ENCODE measurements around the gene COL4A2.

Gene COL4A2

DNA sequence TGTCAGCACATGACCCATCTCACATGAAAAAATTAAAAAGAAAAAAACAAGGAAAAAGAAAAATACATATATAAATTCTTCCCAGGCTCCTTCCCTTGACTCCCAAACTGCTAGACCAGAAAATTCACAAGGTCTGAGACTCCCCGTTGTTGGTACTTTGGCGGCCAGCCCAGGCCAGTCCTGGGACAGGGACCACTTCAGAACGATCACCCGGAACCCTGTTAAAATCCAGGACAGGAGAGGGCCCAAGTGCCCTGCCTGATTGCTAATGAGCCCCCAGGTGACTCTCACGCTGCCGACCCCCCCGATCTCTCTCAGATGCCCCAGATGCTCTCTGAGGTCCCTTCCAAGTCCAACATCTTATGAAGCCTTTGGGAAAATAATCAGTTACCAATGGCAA is 107.2 kb downstream of the COL4A2 start:
- H3K4me3 ChIP-seq (ENCODE audit: control insufficient read depth, low read depth, low read length) = no peak overlapping the region
- TF ChIP-seq CTCF (IDR thresholded peaks at IDR 0.05; ENCODE audit: control insufficient read depth, insufficient read depth, low read depth, low read length, missing control alignments) = no peak
- no peak for DNase-seq (ENCODE audit: low read depth)

GRCh38 chr13:110414931-110415330 is 107.8 kb downstream of the COL4A2 start:
- DNase-seq (ENCODE audit: low read depth) = no peak
- H3K4me3 ChIP-seq (ENCODE audit: control insufficient read depth, low read depth, low read length) = no peak overlapping the region
- no peak for TF ChIP-seq CTCF (IDR thresholded peaks at IDR 0.05; ENCODE audit: control insufficient read depth, insufficient read depth, low read depth, low read length, missing control alignments)

GRCh38 chr13:110415669-110416068 is 108.6 kb downstream of the COL4A2 start:
- no peak overlapping the region for H3K4me3 ChIP-seq (ENCODE audit: control insufficient read depth, low read depth, low read length)
- TF ChIP-seq CTCF (IDR thresholded peaks at IDR 0.05; ENCODE audit: control insufficient read depth, insufficient read depth, low read depth, low read length, missing control alignments) = no peak
- DNase-seq (ENCODE audit: low read depth) = no peak

- no peak overlapping the region for H3K4me3 ChIP-seq (ENCODE audit: control insufficient read depth, low read depth, low read length)
- no peak for DNase-seq (ENCODE audit: low read depth)
- no peak for TF ChIP-seq CTCF (IDR thresholded peaks at IDR 0.05; ENCODE audit: control insufficient read depth, insufficient read depth, low read depth, low read length, missing control alignments)
Observed at GRCh38 chr13:110416131-110417025, 109.3 kb downstream of the COL4A2 start.

DNA sequence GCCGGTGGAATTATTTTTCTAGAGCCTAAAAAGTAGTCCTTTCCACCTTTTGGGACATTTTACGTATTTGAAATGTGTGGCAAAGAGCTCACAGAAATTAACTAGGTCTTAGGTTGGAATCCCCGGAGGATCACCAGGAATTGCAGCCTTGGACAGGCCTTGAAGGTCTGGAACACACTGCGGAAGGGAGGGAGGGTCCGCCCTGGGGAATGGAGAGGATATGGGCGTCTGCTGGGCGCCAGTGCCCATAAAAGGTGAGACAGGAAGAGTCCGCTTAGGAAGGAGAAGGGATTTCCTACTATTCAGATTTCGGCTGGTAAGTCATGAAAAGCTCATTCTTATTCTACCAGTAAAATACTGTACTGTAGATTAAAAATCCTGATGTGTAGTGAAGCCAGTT is 111.9 kb downstream of the COL4A2 start:
- H3K4me3 ChIP-seq (ENCODE audit: control insufficient read depth, low read depth, low read length) = no peak overlapping the region
- TF ChIP-seq CTCF (IDR thresholded peaks at IDR 0.05; ENCODE audit: control insufficient read depth, insufficient read depth, low read depth, low read length, missing control alignments) = no peak
- no peak for DNase-seq (ENCODE audit: low read depth)

DNA sequence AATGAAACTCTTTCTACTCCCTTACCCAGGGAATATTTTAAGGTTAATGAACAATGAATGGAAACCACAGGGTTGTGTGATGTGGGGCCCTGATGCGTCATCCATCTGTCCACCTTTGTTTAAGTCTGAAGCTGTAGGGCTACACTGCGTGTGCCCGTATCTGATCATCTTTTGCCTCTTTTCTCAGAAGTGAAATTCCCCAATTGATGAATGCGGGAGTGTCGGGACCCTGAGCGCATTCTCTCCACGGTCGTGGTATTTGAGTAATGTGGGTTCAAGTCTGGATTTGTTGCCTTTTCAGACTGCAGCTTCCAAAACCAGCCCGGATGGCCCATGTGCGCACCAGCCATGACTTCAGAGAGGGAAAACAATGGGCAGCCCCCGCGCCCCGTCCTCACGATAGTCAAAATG is 112.3 kb downstream of the COL4A2 start:
- no peak for DNase-seq (ENCODE audit: low read depth)
- no peak for TF ChIP-seq CTCF (IDR thresholded peaks at IDR 0.05; ENCODE audit: control insufficient read depth, insufficient read depth, low read depth, low read length, missing control alignments)
- no peak overlapping the region for H3K4me3 ChIP-seq (ENCODE audit: control insufficient read depth, low read depth, low read length)

All from AG09309 (cell line).